ENCODE results near the gene KLC1.
"Not testable (repeated sequence)": the region's sequence is repeated elsewhere in the genome, so short reads cannot be mapped to it uniquely, and the experiment has no call there.

The KLC1 gene

GRCh38 chr14:103628684-103629502 lies at the start of gene KLC1:
Gene KLC1, plus strand, starts transcription at chr14:103629211. Its CDS starts 25,354 bp downstream, at chr14:103654565.
- DNase-seq: peak; percentile 44

- no peak for DNase-seq
Observed at GRCh38 chr14:103581206-103581605, 47.8 kb upstream of the KLC1 start.

- DNase-seq: no peak
Observed at GRCh38 chr14:103581954-103582703, 46.9 kb upstream of the KLC1 start.

GRCh38 chr14:103584326-103584915 lies 44.6 kb upstream of the KLC1 start:
- no peak for DNase-seq

GRCh38 chr14:103593577-103593976 lies 35.4 kb upstream of the KLC1 start:
- no peak for DNase-seq

- DNase-seq: peak; percentile 43
Observed at GRCh38 chr14:103594265-103594664, 34.7 kb upstream of the KLC1 start.

- DNase-seq: peak; percentile 14
Observed at GRCh38 chr14:103597623-103598377, 31.2 kb upstream of the KLC1 start.

- no peak for DNase-seq
Observed at GRCh38 chr14:103600503-103600902, 28.5 kb upstream of the KLC1 start.

- no peak for DNase-seq
Observed at GRCh38 chr14:103604620-103605019, 24.4 kb upstream of the KLC1 start.

- DNase-seq: peak; percentile 68
Observed at GRCh38 chr14:103606963-103607668, 21.9 kb upstream of the KLC1 start.

GRCh38 chr14:103607822-103608221 lies 21.2 kb upstream of the KLC1 start:
- DNase-seq: no peak

- DNase-seq: not testable (repeated sequence)
Observed at GRCh38 chr14:103609081-103609480, 19.9 kb upstream of the KLC1 start.

GRCh38 chr14:103611215-103611614 lies 17.8 kb upstream of the KLC1 start:
- no peak for DNase-seq

- DNase-seq: no peak
Observed at GRCh38 chr14:103613517-103613916, 15.5 kb upstream of the KLC1 start.

GRCh38 chr14:103616635-103617300 lies 12.2 kb upstream of the KLC1 start:
- DNase-seq: no peak

GRCh38 chr14:103619057-103619456 lies 10.0 kb upstream of the KLC1 start:
- no peak for DNase-seq

GRCh38 chr14:103621860-103622259 lies 7.2 kb upstream of the KLC1 start:
- no peak for DNase-seq

- DNase-seq: no peak
Observed at GRCh38 chr14:103623308-103623707, 5.7 kb upstream of the KLC1 start.

- DNase-seq: no peak
Observed at GRCh38 chr14:103623883-103624482, 5.0 kb upstream of the KLC1 start.

- peak; percentile 63 for DNase-seq
Observed at GRCh38 chr14:103624860-103625259, 4.2 kb upstream of the KLC1 start.

Data from NCI-H510A treated with DMSO at 0.1 percent for 48 hours (cell line).